HCT116 (cell line): ENCODE results near the gene SLC11A1. TPM values are rescaled to one million over a fixed set of nuclear protein-coding genes. Genes with fewer than 3 reads are reported as not detected.

ENCODE experiments used
- ATAC-seq: fragments of 200-7000 bp; cut with Tn5 transposase; 2 replicates; pipeline ENCODE4 v1.9.1; 2020; ENCODE audit warnings: mild to moderate bottlenecking, moderate library complexity
- BruUV-seq: library from RNA; stranded (reverse); fragments of 400-500 nt; replicated peaks from 2 replicates; lab custom pipeline; 2021; lab: Mats Ljungman, UMichigan
- CTCF ChIA-PET: fragments of 300-600 bp; sonication (Branson Sonifier 250); formaldehyde crosslinking; loops from one replicate; lab custom pipeline; 2021; ENCODE audit warnings: antibody characterized with exemption; lab: Charles Lee
- POLR2A ChIA-PET: fragments of 300-600, 350-600 bp; sonication (Branson Sonifier 250); formaldehyde crosslinking; loops from one replicate; lab custom pipeline; 2021; ENCODE audit warnings: antibody characterized with exemption; lab: Charles Lee
- RAD21 ChIA-PET, 2 experiments: fragments of 300-600 bp; sonication (Branson Sonifier 250); formaldehyde crosslinking; loops; one replicate each; lab custom pipeline; 2023; ENCODE audit warnings: low total read pairs in 2 of 2; ENCODE audit not compliant: uncharacterized antibody in 2 of 2, unreplicated experiment in 2 of 2, low non-redundant PET in 1 of 2; lab: Charles Lee
- DNase-seq: peaks from one replicate; pipeline ENCODE4 v3.0.0-alpha.2; 2010; ENCODE audit warnings: low read depth, low spot score
- H2AFZ ChIP-seq: fragments of 200-600 bp; shearing (Covaris generic), sonication (generic); 2 replicates; pipeline ENCODE4 v1.6.1; 2017; ENCODE audit warnings: low read depth, mixed run types, mixed read lengths, antibody characterized with exemption, low read length; ENCODE audit not compliant: poor library complexity, severe bottlenecking
- H3K27ac ChIP-seq: 2 replicates; pipeline ENCODE4 v1.5.1; 2012; ENCODE audit warnings: low read depth, low read length
- H3K27me3 ChIP-seq: fragments of 200-600 bp; sonication (generic); 2 replicates; pipeline ENCODE4 v1.6.1; 2016; ENCODE audit warnings: mixed run types, low read length, mixed read lengths; ENCODE audit not compliant: insufficient read depth
- H3K36me3 ChIP-seq, 2 experiments: fragments of 200-500 bp in 1 of 2; fragments of 200-600 bp in 1 of 2; sonication (Bioruptor generic) in 1 of 2; sonication (generic) in 1 of 2; 2 replicates each; pipeline versions ENCODE4 v1.5.1 to v1.6.1; 2014 to 2016; ENCODE audit warnings: low read length in 2 of 2, inconsistent platforms in 1 of 2, mixed read lengths in 1 of 2, mixed run types in 1 of 2; ENCODE audit not compliant: insufficient read depth in 2 of 2, control insufficient read depth in 1 of 2
- H3K4me1 ChIP-seq, 2 experiments: fragments of 200-600 bp in 1 of 2; sonication (generic) in 1 of 2; 2 replicates each; pipeline versions ENCODE4 v1.5.1 to v1.6.1; 2012 to 2017; ENCODE audit warnings: low read length in 2 of 2, inconsistent platforms in 1 of 2, mild to moderate bottlenecking in 1 of 2, mixed read lengths in 1 of 2, mixed run types in 1 of 2, moderate library complexity in 1 of 2; ENCODE audit not compliant: insufficient read depth in 2 of 2, control insufficient read depth in 1 of 2
- H3K4me2 ChIP-seq: fragments of 200-600 bp; sonication (generic); 2 replicates; pipeline ENCODE4 v1.6.1; 2017; ENCODE audit warnings: mixed run types, low read length, mixed read lengths
- H3K4me3 ChIP-seq, 2 experiments: fragments of 200-600 bp in 1 of 2; sonication (generic) in 1 of 2; replicated peaks in 1 of 2; 2 replicates each; pipeline ENCODE4 v1.5.1; 2011 to 2016; ENCODE audit warnings: low read length in 2 of 2, control low read depth in 1 of 2, low read depth in 1 of 2, mild to moderate bottlenecking in 1 of 2, mixed read lengths in 1 of 2, mixed run types in 1 of 2
- H3K79me2 ChIP-seq: fragments of 200-600 bp; sonication (generic); 2 replicates; pipeline ENCODE4 v1.6.1; 2017; ENCODE audit warnings: mild to moderate bottlenecking, mixed run types, low read length, moderate library complexity, mixed read lengths; ENCODE audit not compliant: insufficient read depth
- H3K9ac ChIP-seq: fragments of 200-600 bp; sonication (generic); 2 replicates; pipeline ENCODE4 v1.6.1; 2016; ENCODE audit warnings: low read length, mixed read lengths
- H3K9me2 ChIP-seq: fragments of 200-600 bp; sonication (generic), shearing (Covaris generic); 2 replicates; pipeline ENCODE4 v1.6.1; 2017; ENCODE audit warnings: mixed run types, mild to moderate bottlenecking, moderate library complexity; ENCODE audit not compliant: insufficient read depth
- H3K9me3 ChIP-seq, 2 experiments: fragments of 200-500 bp in 1 of 2; fragments of 200-600 bp in 1 of 2; sonication (Bioruptor generic) in 1 of 2; sonication (generic) in 1 of 2; 2 replicates each; pipeline ENCODE4 v1.6.1; 2014 to 2017; ENCODE audit warnings: low read length in 2 of 2, mixed read lengths in 2 of 2, inconsistent platforms in 1 of 2, low read depth in 1 of 2, mild to moderate bottlenecking in 1 of 2, mixed run types in 1 of 2, moderate library complexity in 1 of 2; ENCODE audit not compliant: control insufficient read depth in 1 of 2, insufficient read depth in 1 of 2
- H4K20me1 ChIP-seq: fragments of 200-600 bp; sonication (generic), shearing (Covaris generic); 2 replicates; pipeline ENCODE4 v1.6.1; 2017; ENCODE audit warnings: mixed run types, mild to moderate bottlenecking, moderate library complexity; ENCODE audit not compliant: insufficient read depth
- CEBPB ChIP-seq: IDR thresholded peaks from 2 replicates; pipeline ENCODE4 v1.6.1; 2012; ENCODE audit warnings: low read depth
- ELF1 ChIP-seq: IDR thresholded peaks from 2 replicates; pipeline ENCODE4 v1.6.1; 2012; ENCODE audit warnings: low read depth, borderline replicate concordance
- FOSL1 ChIP-seq: IDR thresholded peaks from 2 replicates; pipeline ENCODE4 v1.6.1; 2012; ENCODE audit warnings: low read depth
- JUND ChIP-seq: IDR thresholded peaks from 2 replicates; pipeline ENCODE4 v1.6.1; 2012
- POLR2A ChIP-seq: IDR thresholded peaks from 2 replicates; pipeline ENCODE4 v1.7.0; 2011; ENCODE audit warnings: borderline replicate concordance; ENCODE audit not compliant: insufficient read depth, insufficient read length; ENCODE audit errors: extremely low read depth
- SIN3A ChIP-seq: IDR thresholded peaks from 2 replicates; pipeline ENCODE4 v1.6.1; 2012; ENCODE audit warnings: low read depth
- SP1 ChIP-seq: IDR thresholded peaks from 2 replicates; pipeline ENCODE4 v1.6.1; 2012; ENCODE audit warnings: low read depth
- TCF7L2 ChIP-seq: IDR thresholded peaks from 2 replicates; pipeline ENCODE4 v1.7.0; 2011; ENCODE audit warnings: borderline replicate concordance, inconsistent platforms; ENCODE audit not compliant: insufficient read depth, insufficient read length; ENCODE audit errors: extremely low read depth
- YY1 ChIP-seq: IDR thresholded peaks from 2 replicates; pipeline ENCODE4 v1.6.1; 2011; ENCODE audit warnings: low read length, low read depth, moderate library complexity, mild to moderate bottlenecking; ENCODE audit not compliant: insufficient replicate concordance; ENCODE audit errors: extremely low read depth
- ZFX ChIP-seq: fragments of 450-650 bp; IDR thresholded peaks from 2 replicates; pipeline ENCODE4 v1.6.1; 2017
- intact Hi-C: fragments of 100-400 bp; cut with micrococcal nuclease; formaldehyde crosslinking; loops from 2 replicates; pipeline ENCODE4 v1.10.0; 2022
- total RNA-seq: library from RNA; stranded (reverse); gene quantifications from one replicate; pipeline ENCODE4 v1.2.1, GENCODE V29; 2021; ENCODE audit not compliant: unreplicated experiment
- TF ChIP-seq, protein P1 (sequence below), 3 experiments: fragments of 200-600 bp in 1 of 3; sonication (generic) in 1 of 3; IDR thresholded peaks in 2 of 3; conservative IDR thresholded peaks in 1 of 3; 2 replicates each; pipeline ENCODE4 v1.5.1; 2012 to 2017; ENCODE audit warnings: low read depth in 2 of 3, low read length in 2 of 3, antibody characterized with exemption in 1 of 3, borderline replicate concordance in 1 of 3, control low read depth in 1 of 3, mild to moderate bottlenecking in 1 of 3, mixed read lengths in 1 of 3, mixed run types in 1 of 3, moderate library complexity in 1 of 3; ENCODE audit not compliant: insufficient read depth in 1 of 3
- TF ChIP-seq, protein P2 (sequence below): IDR thresholded peaks from 2 replicates; pipeline ENCODE4 v1.6.1; 2012

The SLC11A1 gene
- total RNA-seq, 1 experiment from 2014 or later = 0.42 TPM

DNA sequence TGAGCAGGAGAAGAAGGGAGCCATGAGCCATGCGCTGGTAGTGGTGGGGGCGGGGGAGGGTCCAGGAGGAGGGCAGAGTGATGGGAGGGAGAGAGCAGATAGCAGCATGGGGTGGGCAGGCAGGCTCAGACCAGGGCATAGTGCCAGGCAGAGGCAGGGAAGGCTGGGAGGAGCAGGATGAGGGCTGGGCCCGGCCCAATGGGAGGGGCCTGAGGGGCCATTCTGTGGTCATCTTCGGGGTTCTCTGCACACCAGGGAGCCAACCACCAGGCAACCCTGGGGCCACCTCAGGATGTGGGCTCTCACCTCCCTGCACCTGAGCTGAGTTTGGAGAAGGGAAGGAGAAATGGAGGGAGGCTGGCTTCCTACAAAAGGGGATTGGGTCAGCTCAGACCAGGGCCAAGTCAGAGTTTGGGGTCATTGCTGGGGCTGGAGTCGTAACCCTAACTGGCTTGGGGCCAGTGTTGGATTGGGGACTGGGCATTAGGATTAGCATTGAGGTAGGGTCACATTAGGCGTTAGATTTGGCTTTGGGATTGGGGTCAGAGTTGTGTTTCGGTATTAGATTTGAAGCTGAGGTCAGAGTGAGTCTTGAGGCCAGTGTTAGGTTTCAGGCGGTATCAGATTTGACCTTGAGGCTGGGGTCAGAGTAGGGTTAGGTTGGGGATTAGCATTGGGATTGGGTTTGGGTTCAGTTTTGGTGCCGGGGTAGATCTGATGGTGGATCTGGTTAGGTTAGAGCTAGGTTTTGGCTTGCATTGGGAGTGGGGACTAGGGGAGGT is 48.0 kb downstream of the SLC11A1 start:
- Histone ChIP-seq H4K20me1 (no peaks in the 10 kb centered on the region), H3K27me3 (no peaks in the 10 kb centered on the region), H3K4me3 (no peak overlapping the region), H2AFZ (no peak overlapping the region), H3K9me3 (no peaks in the 10 kb centered on the region), H3K9ac (no peak overlapping the region), H3K4me2 (no peak overlapping the region), H3K27ac (no peak overlapping the region), H3K79me2 (no peaks in the 10 kb centered on the region), H3K36me3 (no peaks in the 10 kb centered on the region), H3K9me2 (no peaks in the 10 kb centered on the region), H3K4me1 (peaks cover 0 to 3% of the 10 kb centered on the region in 2 experiments; a peak in 1 of 4 replicates)
- POLR2A ChIA-PET = interaction anchor here (0.7 kb wide), 1 partner anchor 37 kb away, joined by 4 read pairs; no protein-coding TSS in a partner anchor
- BruUV-seq = no TSS peak
- ATAC-seq (peak; percentile 45; the same call in 1 of the 2 replicates), DNase-seq (no peak)
- CTCF ChIA-PET = no interaction called here
- intact Hi-C loops = no loop called here
- TF ChIP-seq, protein P1, sequence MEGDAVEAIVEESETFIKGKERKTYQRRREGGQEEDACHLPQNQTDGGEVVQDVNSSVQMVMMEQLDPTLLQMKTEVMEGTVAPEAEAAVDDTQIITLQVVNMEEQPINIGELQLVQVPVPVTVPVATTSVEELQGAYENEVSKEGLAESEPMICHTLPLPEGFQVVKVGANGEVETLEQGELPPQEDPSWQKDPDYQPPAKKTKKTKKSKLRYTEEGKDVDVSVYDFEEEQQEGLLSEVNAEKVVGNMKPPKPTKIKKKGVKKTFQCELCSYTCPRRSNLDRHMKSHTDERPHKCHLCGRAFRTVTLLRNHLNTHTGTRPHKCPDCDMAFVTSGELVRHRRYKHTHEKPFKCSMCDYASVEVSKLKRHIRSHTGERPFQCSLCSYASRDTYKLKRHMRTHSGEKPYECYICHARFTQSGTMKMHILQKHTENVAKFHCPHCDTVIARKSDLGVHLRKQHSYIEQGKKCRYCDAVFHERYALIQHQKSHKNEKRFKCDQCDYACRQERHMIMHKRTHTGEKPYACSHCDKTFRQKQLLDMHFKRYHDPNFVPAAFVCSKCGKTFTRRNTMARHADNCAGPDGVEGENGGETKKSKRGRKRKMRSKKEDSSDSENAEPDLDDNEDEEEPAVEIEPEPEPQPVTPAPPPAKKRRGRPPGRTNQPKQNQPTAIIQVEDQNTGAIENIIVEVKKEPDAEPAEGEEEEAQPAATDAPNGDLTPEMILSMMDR (IDR thresholded peaks at IDR 0.05 in 2 of 3, conservative IDR thresholded peaks at IDR 0.05 in 1 of 3; ENCODE audit: borderline replicate concordance in 1 of 3, insufficient read depth in 1 of 3, low read depth in 2 of 3, low read length in 2 of 3) = no peak
- no peak for TF ChIP-seq CEBPB
- TF ChIP-seq YY1 = no peak
- TF ChIP-seq, protein P2, sequence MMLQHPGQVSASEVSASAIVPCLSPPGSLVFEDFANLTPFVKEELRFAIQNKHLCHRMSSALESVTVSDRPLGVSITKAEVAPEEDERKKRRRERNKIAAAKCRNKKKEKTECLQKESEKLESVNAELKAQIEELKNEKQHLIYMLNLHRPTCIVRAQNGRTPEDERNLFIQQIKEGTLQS = no peak
- TF ChIP-seq ZFX = no peak
- no peak for TF ChIP-seq POLR2A
- no peak for TF ChIP-seq JUND
- no peak for TF ChIP-seq FOSL1
- no peak for TF ChIP-seq ELF1
- no peak for TF ChIP-seq SIN3A
- no peak for TF ChIP-seq TCF7L2
- TF ChIP-seq SP1 = no peak
- RAD21 ChIA-PET = no interaction called here
